Measurements from ENCODE around the gene ARHGAP26. TPM values are rescaled to one million over a fixed set of nuclear protein-coding genes. Genes with fewer than 3 reads are reported as not detected.

The ARHGAP26 gene
- total RNA-seq, 4 donors from 2014 or later, result 11.1 to 36.1 (median 21.8) TPM

GRCh38 chr5:142849880-142850279 lies 79.7 kb downstream of the ARHGAP26 start:
- TF ChIP-seq POLR2AphosphoS5 (IDR thresholded peaks at IDR 0.05), result no peak
- TF ChIP-seq CTCF (IDR thresholded peaks at IDR 0.05), result no peak
- TF ChIP-seq EP300 (IDR thresholded peaks at IDR 0.05), result no peak
- no peak for TF ChIP-seq POLR2A (IDR thresholded peaks at IDR 0.05)

DNA sequence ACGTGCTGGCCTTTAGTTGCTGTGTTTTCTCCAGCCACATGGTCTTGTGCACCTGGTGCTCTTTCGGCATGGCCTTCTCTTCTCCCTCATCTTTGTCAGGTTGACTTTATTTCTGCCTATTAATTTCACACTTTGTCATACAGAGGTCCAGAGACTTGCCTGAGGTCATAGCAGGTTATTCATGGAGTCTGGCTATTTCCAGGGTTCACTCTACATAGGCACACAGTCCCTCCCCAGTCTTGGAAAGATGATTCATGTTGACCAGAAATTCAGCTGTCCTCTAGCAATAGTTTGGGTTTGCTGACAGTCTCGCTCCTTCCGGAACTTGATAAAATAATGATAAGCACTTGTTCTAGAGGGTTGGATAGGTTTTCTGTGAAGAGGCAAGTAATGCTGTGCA lies 81.6 kb downstream of the ARHGAP26 start:
- TF ChIP-seq CTCF (IDR thresholded peaks at IDR 0.05), result no peak
- no peak for TF ChIP-seq POLR2A (IDR thresholded peaks at IDR 0.05)
- TF ChIP-seq POLR2AphosphoS5 (IDR thresholded peaks at IDR 0.05), result no peak
- no peak for TF ChIP-seq EP300 (IDR thresholded peaks at IDR 0.05)
- Histone ChIP-seq H3K36me3 (no peaks in the 10 kb centered on the region), H3K4me1 (peaks cover 7% of the 10 kb centered on the region), H3K27ac (no peak overlapping the region), H3K27me3 (no peaks in the 10 kb centered on the region), H3K9me3 (no peaks in the 10 kb centered on the region), H3K4me3 (no peak overlapping the region)
- WGBS, result 96% methylated on average over 4 of the region's 4 CpGs
- DNase-seq (ENCODE audit: low spot score in 2 of 2), result no peak

More at GRCh38 chr5:142849880-142850279, 79.7 kb downstream of the ARHGAP26 start:
- no peaks in the 10 kb centered on the region for H3K9me3 ChIP-seq
- no peak overlapping the region for H3K4me3 ChIP-seq
- H3K36me3 ChIP-seq, result no peaks in the 10 kb centered on the region
- no peaks in the 10 kb centered on the region for H3K27me3 ChIP-seq
- 90% methylated on average over 3 of the region's 3 CpGs for WGBS
- peaks cover 24% of the 10 kb centered on the region for H3K4me1 ChIP-seq
- H3K27ac ChIP-seq, result no peak overlapping the region
- no peak for DNase-seq (ENCODE audit: low spot score in 2 of 2)

DNA sequence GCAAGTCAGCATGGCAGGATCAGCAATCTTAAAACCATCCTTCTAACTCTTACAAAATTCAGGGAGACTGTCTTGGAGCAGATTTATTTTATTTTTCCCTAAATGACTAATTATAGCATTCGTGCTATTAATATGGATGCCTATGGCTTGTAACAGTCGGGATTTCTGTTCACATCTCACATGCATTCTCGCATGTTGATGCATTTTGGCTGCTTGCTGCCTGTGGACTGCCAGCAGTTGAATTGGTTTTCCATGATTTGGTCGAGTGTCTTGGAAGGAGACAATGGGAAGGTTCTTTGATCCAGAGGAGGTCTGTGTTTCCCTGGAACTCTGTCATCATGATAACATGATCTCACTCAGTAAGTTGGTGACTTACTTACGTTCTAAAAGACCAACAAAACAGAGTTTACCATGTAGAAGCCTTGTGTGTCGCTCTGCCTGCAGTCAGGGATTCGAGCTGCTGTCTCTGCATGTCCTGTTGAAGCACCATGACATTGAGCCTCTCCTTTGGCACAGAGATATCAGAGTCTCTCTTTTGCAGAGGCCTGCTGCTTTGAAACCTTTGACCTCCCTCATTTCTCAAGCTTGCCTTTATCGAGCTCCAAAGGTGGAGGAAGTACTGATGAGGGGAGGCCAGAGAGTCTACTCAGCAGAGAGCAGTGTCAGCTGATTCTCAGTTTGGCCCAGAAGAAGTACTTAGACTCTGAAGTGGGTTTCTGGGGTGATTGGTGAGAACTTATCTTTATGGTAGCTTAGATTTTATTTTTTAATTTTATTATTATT lies 82.4 kb downstream of the ARHGAP26 start:
- no peak overlapping the region for H3K4me3 ChIP-seq
- 69% methylated on average over 8 of the region's 8 CpGs for WGBS
- H3K27ac ChIP-seq, result no peak overlapping the region
- no peaks in the 10 kb centered on the region for H3K27me3 ChIP-seq
- H3K4me1 ChIP-seq, result peaks cover 9% of the 10 kb centered on the region
- no peak for TF ChIP-seq POLR2AphosphoS5 (IDR thresholded peaks at IDR 0.05)
- no peak for TF ChIP-seq POLR2A (IDR thresholded peaks at IDR 0.05)
- TF ChIP-seq CTCF (IDR thresholded peaks at IDR 0.05), result no peak
- TF ChIP-seq EP300 (IDR thresholded peaks at IDR 0.05), result no peak
- H3K9me3 ChIP-seq, result no peaks in the 10 kb centered on the region
- H3K36me3 ChIP-seq, result no peaks in the 10 kb centered on the region
- no peak for DNase-seq (ENCODE audit: low spot score in 2 of 2)

DNA sequence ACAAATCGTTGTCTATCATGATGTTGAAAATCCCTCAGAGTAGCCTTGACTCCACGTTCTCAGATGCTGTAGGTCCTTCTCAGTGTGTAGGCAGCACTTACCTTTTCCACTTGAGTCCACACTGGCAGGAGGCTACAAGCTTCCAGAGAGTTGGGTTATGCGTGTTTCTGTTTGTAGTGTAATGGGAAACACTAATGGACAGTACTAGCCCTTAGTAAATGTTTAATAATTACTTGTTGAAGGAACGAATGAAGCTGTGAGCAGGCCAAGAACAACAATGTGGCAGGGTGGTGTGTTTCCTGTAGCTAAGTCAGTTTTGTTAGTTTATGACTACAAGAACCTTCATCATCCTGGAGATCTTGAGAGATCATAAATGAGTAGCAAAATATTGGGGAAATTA lies 83.5 kb downstream of the ARHGAP26 start:
- 83% methylated on average over 4 of the region's 4 CpGs for WGBS
- DNase-seq (ENCODE audit: low spot score in 2 of 2), result no peak
- no peaks in the 10 kb centered on the region for H3K9me3 ChIP-seq
- peaks cover 12% of the 10 kb centered on the region for H3K4me1 ChIP-seq
- no peaks in the 10 kb centered on the region for H3K36me3 ChIP-seq
- no peak overlapping the region for H3K4me3 ChIP-seq
- no peaks in the 10 kb centered on the region for H3K27me3 ChIP-seq
- no peak for TF ChIP-seq EP300 (IDR thresholded peaks at IDR 0.05)
- TF ChIP-seq CTCF (IDR thresholded peaks at IDR 0.05), result no peak
- no peak for TF ChIP-seq POLR2A (IDR thresholded peaks at IDR 0.05)
- TF ChIP-seq POLR2AphosphoS5 (IDR thresholded peaks at IDR 0.05), result no peak
- H3K27ac ChIP-seq, result no peak overlapping the region

DNA sequence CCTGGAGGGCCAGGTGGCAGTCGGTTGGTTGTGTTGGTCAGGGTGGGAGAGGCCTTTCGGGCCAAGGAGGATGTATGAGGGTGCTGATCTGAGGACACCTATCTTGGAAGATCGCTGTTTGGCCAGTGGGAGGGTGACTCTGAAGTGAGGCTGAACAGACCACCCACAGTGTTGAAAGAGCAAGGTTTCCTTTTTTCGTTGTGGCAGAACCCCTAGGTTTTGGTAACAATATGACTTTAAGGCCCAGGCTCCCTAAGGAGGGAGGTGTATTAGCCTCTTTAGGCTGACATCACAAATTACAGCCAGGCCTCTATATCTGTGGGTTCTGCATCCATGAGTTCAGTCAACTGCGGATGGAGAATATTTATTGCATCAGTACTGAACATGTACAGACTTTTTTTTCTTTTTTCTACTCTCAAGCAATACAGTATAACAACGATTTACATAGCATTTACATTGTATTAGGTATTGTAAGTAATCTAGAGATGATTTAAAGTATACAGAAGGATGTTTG lies 86.1 kb downstream of the ARHGAP26 start:
- H3K4me1 ChIP-seq, result peaks cover 17% of the 10 kb centered on the region
- H3K9me3 ChIP-seq, result no peaks in the 10 kb centered on the region
- no peaks in the 10 kb centered on the region for H3K36me3 ChIP-seq
- no peak for DNase-seq (ENCODE audit: low spot score in 2 of 2)
- H3K27me3 ChIP-seq, result no peaks in the 10 kb centered on the region
- H3K27ac ChIP-seq, result no peak overlapping the region
- H3K4me3 ChIP-seq, result no peak overlapping the region
- 86% methylated on average over 4 of the region's 6 CpGs for WGBS
- no peak for TF ChIP-seq EP300 (IDR thresholded peaks at IDR 0.05)
- TF ChIP-seq POLR2AphosphoS5 (IDR thresholded peaks at IDR 0.05), result no peak
- TF ChIP-seq POLR2A (IDR thresholded peaks at IDR 0.05), result no peak
- TF ChIP-seq CTCF (IDR thresholded peaks at IDR 0.05), result no peak
